Mesenchymal stem cell (in vitro differentiated cells and primary cell): ENCODE results near the gene PDGFC.
A peak's percentile ranks its signal among the peaks of the same experiment; 100 is the strongest.

Experiments used
- DNase-seq: peaks from one replicate; pipeline ENCODE4 v3.0.0-alpha.2; 2013
- H2AFZ ChIP-seq: one replicate; pipeline ENCODE4 v1.6.1; 2013; ENCODE audit warnings: low read depth, mild to moderate bottlenecking, control low read depth, inconsistent platforms, low read length, moderate library complexity
- H2AK5ac ChIP-seq: 2 replicates; pipeline ENCODE4 v1.6.1; 2013; ENCODE audit warnings: low read length, moderate library complexity, mild to moderate bottlenecking, inconsistent platforms; ENCODE audit not compliant: severe bottlenecking
- H2BK120ac ChIP-seq: one replicate; pipeline ENCODE4 v1.6.1; 2013; ENCODE audit warnings: low read depth, mild to moderate bottlenecking, inconsistent platforms, low read length, moderate library complexity
- H2BK12ac ChIP-seq, 2 experiments: one replicate each; pipeline ENCODE4 v1.6.1; 2013; ENCODE audit warnings: inconsistent platforms in 2 of 2, low read length in 2 of 2, mild to moderate bottlenecking in 2 of 2, moderate library complexity in 2 of 2, control low read depth in 1 of 2
- H2BK15ac ChIP-seq: one replicate; pipeline ENCODE4 v1.6.1; 2013; ENCODE audit warnings: mild to moderate bottlenecking, low read depth, inconsistent platforms; ENCODE audit not compliant: poor library complexity, severe bottlenecking
- H2BK5ac ChIP-seq: 2 replicates; pipeline ENCODE4 v1.6.1; 2013; ENCODE audit warnings: low read depth, mild to moderate bottlenecking, low read length, control low read depth, inconsistent platforms; ENCODE audit not compliant: poor library complexity, severe bottlenecking
- H3K14ac ChIP-seq, 2 experiments: one replicate each; pipeline ENCODE4 v1.6.1; 2013; ENCODE audit warnings: inconsistent platforms in 2 of 2, low read length in 2 of 2, control low read depth in 1 of 2, mild to moderate bottlenecking in 1 of 2, moderate library complexity in 1 of 2
- H3K18ac ChIP-seq, 2 experiments: one replicate each; pipeline ENCODE4 v1.6.1; 2013; ENCODE audit warnings: inconsistent platforms in 2 of 2, low read length in 2 of 2, control low read depth in 1 of 2, low read depth in 1 of 2, mild to moderate bottlenecking in 1 of 2
- H3K23ac ChIP-seq, 2 experiments: one replicate each; pipeline ENCODE4 v1.6.1; 2013; ENCODE audit warnings: inconsistent platforms in 2 of 2, low read length in 2 of 2, mild to moderate bottlenecking in 2 of 2, moderate library complexity in 2 of 2, control low read depth in 1 of 2
- H3K27ac ChIP-seq: 2 replicates; pipeline ENCODE4 v1.5.1; 2013; ENCODE audit warnings: mild to moderate bottlenecking, moderate library complexity, low read length, control low read depth, inconsistent platforms; ENCODE audit not compliant: poor library complexity, severe bottlenecking
- H3K27me3 ChIP-seq, 2 experiments: 2 replicates each; pipeline versions ENCODE4 v1.6.1 to v1.7.0; 2013; ENCODE audit warnings: low read length in 2 of 2, mild to moderate bottlenecking in 2 of 2, moderate library complexity in 2 of 2, control low read depth in 1 of 2, inconsistent platforms in 1 of 2; ENCODE audit not compliant: control insufficient read depth in 1 of 2, insufficient read depth in 1 of 2
- H3K36me3 ChIP-seq, 2 experiments: 2 replicates each; pipeline versions ENCODE4 v1.6.1 to v1.7.0; 2013; ENCODE audit warnings: low read length in 2 of 2, control low read depth in 1 of 2, inconsistent platforms in 1 of 2, low read depth in 1 of 2, mild to moderate bottlenecking in 1 of 2; ENCODE audit not compliant: insufficient read depth in 2 of 2, control insufficient read depth in 1 of 2
- H3K4ac ChIP-seq, 2 experiments: one replicate each; pipeline ENCODE4 v1.6.1; 2013; ENCODE audit warnings: inconsistent platforms in 2 of 2, low read length in 2 of 2, mild to moderate bottlenecking in 2 of 2, moderate library complexity in 2 of 2, control low read depth in 1 of 2, low read depth in 1 of 2
- H3K4me1 ChIP-seq: 2 replicates; pipeline ENCODE4 v1.6.1; 2013; ENCODE audit warnings: low read depth, low read length, control low read depth; ENCODE audit not compliant: control insufficient read depth, insufficient read depth
- H3K4me2 ChIP-seq: 2 replicates; pipeline ENCODE4 v1.6.1; 2013; ENCODE audit warnings: low read length, mild to moderate bottlenecking, inconsistent platforms; ENCODE audit not compliant: poor library complexity, severe bottlenecking
- H3K4me3 ChIP-seq, 2 experiments: 2 replicates each; pipeline versions ENCODE4 v1.5.1 to v1.7.0; 2013; ENCODE audit warnings: low read length in 2 of 2, mild to moderate bottlenecking in 2 of 2, control low read depth in 1 of 2, low read depth in 1 of 2; ENCODE audit not compliant: insufficient read depth in 1 of 2
- H3K79me1 ChIP-seq: replicated peaks from 2 replicates; pipeline ENCODE4 v1.6.1; 2013; ENCODE audit warnings: mild to moderate bottlenecking, control low read depth, low read length, inconsistent platforms; ENCODE audit not compliant: poor library complexity, severe bottlenecking
- H3K9ac ChIP-seq: 2 replicates; pipeline ENCODE4 v1.7.0; 2013; ENCODE audit warnings: mild to moderate bottlenecking, low read length, moderate library complexity
- H3K9me3 ChIP-seq: 2 replicates; pipeline ENCODE4 v1.7.0; 2013; ENCODE audit warnings: mild to moderate bottlenecking, low read length; ENCODE audit not compliant: control insufficient read depth
- H4K8ac ChIP-seq: one replicate; pipeline ENCODE4 v1.6.1; 2013; ENCODE audit warnings: inconsistent platforms, mild to moderate bottlenecking, low read length, moderate library complexity
- H4K91ac ChIP-seq: one replicate; pipeline ENCODE4 v1.6.1; 2013; ENCODE audit warnings: mild to moderate bottlenecking, low read length, inconsistent platforms
- WGBS: methylation state at CpG from one replicate; pipeline ENCODE4 v1.1.7; 2013; ENCODE audit warnings: mixed read lengths; 5-methylcytosine and 5-hydroxymethylcytosine counted together

The PDGFC gene

GRCh38 chr4:156729416-156729815 is 242.2 kb downstream of the PDGFC start:
- Histone ChIP-seq H2BK120ac (no peak overlapping the region), H4K8ac (no peak overlapping the region), H3K36me3 (no peaks in the 10 kb centered on the region), H3K27ac (no peak overlapping the region), H3K18ac (no peak overlapping the region), H2AK5ac (no peak overlapping the region), H3K9me3 (peaks cover 54% of the 10 kb centered on the region), H3K27me3 (no peaks in the 10 kb centered on the region), H2BK12ac (no peak overlapping the region), H3K4ac (no peak overlapping the region), H3K23ac (no peak overlapping the region), H3K79me1 (no peaks in the 10 kb centered on the region), H2BK15ac (no peak overlapping the region), H2BK5ac (no peak overlapping the region), H4K91ac (no peak overlapping the region), H3K9ac (no peak overlapping the region), H3K4me3 (no peak overlapping the region), H3K4me1 (no peaks in the 10 kb centered on the region), H3K14ac (no peak overlapping the region), H2AFZ (no peak overlapping the region), H3K4me2 (no peak overlapping the region)
- no peak for DNase-seq
- 94% methylated on average over 3 of the region's 4 CpGs for WGBS

GRCh38 chr4:156725257-156725656 is 246.3 kb downstream of the PDGFC start:
- no peak overlapping the region for H2BK5ac ChIP-seq
- no peak overlapping the region for H3K4me3 ChIP-seq
- no peak overlapping the region for H3K14ac ChIP-seq
- H2AK5ac ChIP-seq, result no peak overlapping the region
- no peak overlapping the region for H3K27ac ChIP-seq
- peaks cover 15% of the 10 kb centered on the region for H3K9me3 ChIP-seq
- no peak for DNase-seq
- H3K79me1 ChIP-seq, result no peaks in the 10 kb centered on the region
- H3K9ac ChIP-seq, result no peak overlapping the region
- no peak overlapping the region for H2BK120ac ChIP-seq
- H3K4me2 ChIP-seq, result no peak overlapping the region
- H3K4me1 ChIP-seq, result no peaks in the 10 kb centered on the region
- no peaks in the 10 kb centered on the region for H3K27me3 ChIP-seq
- H3K18ac ChIP-seq, result no peak overlapping the region
- no peak overlapping the region for H2BK15ac ChIP-seq
- H3K23ac ChIP-seq, result no peak overlapping the region
- WGBS, result 91% methylated on average over 2 of the region's 2 CpGs
- peaks cover 0 to 2% of the 10 kb centered on the region in 2 experiments for H3K36me3 ChIP-seq
- no peak overlapping the region for H4K8ac ChIP-seq
- H3K4ac ChIP-seq, result no peak overlapping the region
- no peak overlapping the region for H2BK12ac ChIP-seq
- H2AFZ ChIP-seq, result no peak overlapping the region
- peak overlapping the region; percentile 73 for H4K91ac ChIP-seq

GRCh38 chr4:156723951-156724668 is 247.5 kb downstream of the PDGFC start:
- no peak overlapping the region for H3K27ac ChIP-seq
- no peak for DNase-seq
- H3K9me3 ChIP-seq, result peaks cover 6% of the 10 kb centered on the region
- H2BK12ac ChIP-seq, result no peak overlapping the region
- no peak overlapping the region for H4K91ac ChIP-seq
- H3K18ac ChIP-seq, result no peak overlapping the region
- H3K4ac ChIP-seq, result no peak overlapping the region
- H3K79me1 ChIP-seq, result no peaks in the 10 kb centered on the region
- H3K14ac ChIP-seq, result no peak overlapping the region
- H3K4me3 ChIP-seq, result no peak overlapping the region
- no peak overlapping the region for H2AK5ac ChIP-seq
- no peaks in the 10 kb centered on the region for H3K4me1 ChIP-seq
- 92% methylated on average over 11 of the region's 11 CpGs for WGBS
- H2BK5ac ChIP-seq, result no peak overlapping the region
- no peak overlapping the region for H2AFZ ChIP-seq
- no peak overlapping the region for H3K4me2 ChIP-seq
- H2BK15ac ChIP-seq, result no peak overlapping the region
- H3K27me3 ChIP-seq, result no peaks in the 10 kb centered on the region
- no peak overlapping the region for H2BK120ac ChIP-seq
- no peak overlapping the region for H4K8ac ChIP-seq
- no peak overlapping the region for H3K9ac ChIP-seq
- peaks cover 0 to 2% of the 10 kb centered on the region in 2 experiments for H3K36me3 ChIP-seq
- H3K23ac ChIP-seq, result no peak overlapping the region

GRCh38 chr4:156718226-156718625 is 253.4 kb downstream of the PDGFC start:
- no peak overlapping the region for H2BK5ac ChIP-seq
- no peak overlapping the region for H3K27ac ChIP-seq
- H4K8ac ChIP-seq, result no peak overlapping the region
- DNase-seq, result no peak
- no peak overlapping the region for H3K23ac ChIP-seq
- no peak overlapping the region for H2BK15ac ChIP-seq
- no peak overlapping the region for H3K4ac ChIP-seq
- H3K14ac ChIP-seq, result no peak overlapping the region
- no peak overlapping the region for H3K9ac ChIP-seq
- H3K9me3 ChIP-seq, result no peaks in the 10 kb centered on the region
- no peak overlapping the region for H3K4me2 ChIP-seq
- no peak overlapping the region for H3K18ac ChIP-seq
- H3K4me1 ChIP-seq, result no peaks in the 10 kb centered on the region
- H2AFZ ChIP-seq, result no peak overlapping the region
- H3K27me3 ChIP-seq, result no peaks in the 10 kb centered on the region
- no peak overlapping the region for H3K4me3 ChIP-seq
- no peaks in the 10 kb centered on the region for H3K36me3 ChIP-seq
- no peak overlapping the region for H2AK5ac ChIP-seq
- H2BK120ac ChIP-seq, result no peak overlapping the region
- no peak overlapping the region for H4K91ac ChIP-seq
- H2BK12ac ChIP-seq, result no peak overlapping the region
- H3K79me1 ChIP-seq, result no peaks in the 10 kb centered on the region
- WGBS, result 84% methylated on average over 5 of the region's 8 CpGs
